K562 (cell line): ENCODE measurements around the gene CLCNKA. TPM values are rescaled to one million over a fixed set of nuclear protein-coding genes. Genes with fewer than 3 reads are reported as not detected.

Experiments
- ADNP ChIP-seq: fragments of 200-800 bp; sonication (Bioruptor generic); IDR thresholded peaks from 2 replicates; pipeline ENCODE4 v1.6.1; 2016; ENCODE audit warnings: missing genetic modification characterization, missing compliant biosample characterization
- BRF2 ChIP-seq: IDR thresholded peaks from 3 replicates; pipeline ENCODE4 v1.6.1; 2011; ENCODE audit warnings: borderline replicate concordance, mild to moderate bottlenecking; ENCODE audit not compliant: insufficient read length, insufficient read depth
- CEBPB ChIP-seq: fragments of 450-650 bp; IDR thresholded peaks from 2 replicates; pipeline ENCODE4 v1.6.1; 2016; ENCODE audit warnings: missing genetic modification characterization, missing compliant biosample characterization
- CUX1 ChIP-seq: fragments of 200-800 bp; sonication (Bioruptor generic); IDR thresholded peaks from 2 replicates; pipeline ENCODE4 v1.6.1; 2016; ENCODE audit warnings: missing genetic modification characterization, missing compliant biosample characterization
- FOXK2 ChIP-seq, 2 experiments: fragments of 450-650 bp; IDR thresholded peaks in 1 of 2; conservative IDR thresholded peaks in 1 of 2; 2 replicates each; pipeline ENCODE4 v1.6.1; 2016; ENCODE audit warnings: low read depth in 2 of 2, mild to moderate bottlenecking in 1 of 2
- KDM5B ChIP-seq: fragments of 200-600 bp; sonication (generic); IDR thresholded peaks from 2 replicates; pipeline ENCODE4 v1.6.1; 2012; ENCODE audit warnings: low read depth, mild to moderate bottlenecking, moderate library complexity, low read length, control low read depth, inconsistent platforms; ENCODE audit not compliant: insufficient replicate concordance
- PHB ChIP-seq: fragments of 250-450 bp; sonication (Bioruptor Pico); IDR thresholded peaks from 2 replicates; pipeline ENCODE4 v1.5.0; 2021
- PRPF4 ChIP-seq: fragments of 200-400 bp; formaldehyde crosslinking; IDR thresholded peaks from one replicate; pipeline ENCODE4 v1.6.1; 2017; ENCODE audit warnings: low read length, low read depth, mild to moderate bottlenecking; ENCODE audit not compliant: insufficient read depth, poor library complexity, severe bottlenecking
- RBFOX2 ChIP-seq: fragments of 200-400 bp; formaldehyde crosslinking; IDR thresholded peaks from 2 replicates; pipeline ENCODE4 v1.6.1; 2017; ENCODE audit warnings: low read depth, mild to moderate bottlenecking, low read length, moderate library complexity
- RBM15 ChIP-seq: fragments of 200-400 bp; formaldehyde crosslinking; IDR thresholded peaks from 2 replicates; pipeline ENCODE4 v1.6.1; 2018; ENCODE audit warnings: mild to moderate bottlenecking, low read length, moderate library complexity; ENCODE audit not compliant: insufficient read depth
- RFX7 ChIP-seq: fragments of 250-450 bp; sonication (Bioruptor Pico); IDR thresholded peaks from 2 replicates; pipeline ENCODE4 v1.5.1; 2021; ENCODE audit warnings: mild to moderate bottlenecking
- TRIM24 ChIP-seq, 2 experiments: fragments of 450-650 bp; IDR thresholded peaks; 2 replicates each; pipeline ENCODE4 v1.6.1; 2016
- ZNF592 ChIP-seq: fragments of 450-650 bp; IDR thresholded peaks from 2 replicates; pipeline ENCODE4 v1.6.1; 2017; ENCODE audit warnings: antibody characterized with exemption, mild to moderate bottlenecking
- polyA plus RNA-seq, 8 experiments: library from polyadenylated mRNA; depleted of rRNA in 4 of 8; stranded (reverse) in 5 of 8; unstranded in 3 of 8; fragments of >200 nt; fragmentation: Nextera tagmentation in 2 of 8; fragmentation: Illumina TruSeq in 1 of 8; extraction: Ambion mirVana in 2 of 8; extraction: Trizol in 1 of 8; gene quantifications; 2 replicates each; pipeline versions ENCODE4 v1.2.1 to v1.2.3, GENCODE V29; 2011 to 2014; ENCODE audit warnings: inconsistent platforms in 1 of 8, missing spikeins in 1 of 8
- total RNA-seq, 7 experiments: library from RNA; depleted of rRNA in 6 of 7; stranded (reverse); fragments of >200 nt in 6 of 7; fragmentation: Illumina TruSeq in 2 of 7; extraction: Trizol in 2 of 7; gene quantifications; 2 replicates each; pipeline versions ENCODE4 v1.2.1 to v1.2.3, GENCODE V29; 2011 to 2021; ENCODE audit warnings: low replicate concordance in 1 of 7

The CLCNKA gene
- total and polyA plus RNA-seq, 9 of the 15 experiments (the other 6 are each of a cell fraction or from before 2014, with no cell fraction given), result 0.03 to 0.37 (median 0.10) TPM; not detected in 3

GRCh38 chr1:16012590-16013219 lies 9.1 kb upstream of the CLCNKA start (continued):
- no peak for TF ChIP-seq CUX1 (CRISPR knock-in tag)
- peak; percentile 12 to 34; a peak in 2 of 4 replicates for TF ChIP-seq TRIM24 (IDR thresholded peaks at IDR 0.05)
- no peak for TF ChIP-seq RFX7 (CRISPR knock-in tag)
- 0 out of 2 replicates have a peak, but pooled peaks have one; percentile 57 for TF ChIP-seq PHB
- TF ChIP-seq ZNF592, result peak; percentile 43; the same call in 1 of the 2 replicates
- TF ChIP-seq CEBPB (tag), result peak; percentile 87
- peak; percentile 72 for TF ChIP-seq PRPF4
- TF ChIP-seq BRF2, result no peak
- TF ChIP-seq RBM15, result no peak
- TF ChIP-seq KDM5B, result peak; percentile 35
- peak; percentile 80 for TF ChIP-seq RBFOX2
- peak in 1 of 2 experiments; percentile 36; a peak in 1 of 4 replicates for TF ChIP-seq FOXK2 (conservative IDR thresholded peaks at IDR 0.05 in 1 of 2, IDR thresholded peaks at IDR 0.05 in 1 of 2; ENCODE audit: low read depth in 2 of 2)
- TF ChIP-seq ADNP, result 0 out of 2 replicates have a peak, but pooled peaks have one; percentile 2
